ENCODE measurements around the gene MAD1L1.
A peak's percentile ranks its signal among the peaks of the same experiment; 100 is the strongest.

MAD1L1 gene

DNA sequence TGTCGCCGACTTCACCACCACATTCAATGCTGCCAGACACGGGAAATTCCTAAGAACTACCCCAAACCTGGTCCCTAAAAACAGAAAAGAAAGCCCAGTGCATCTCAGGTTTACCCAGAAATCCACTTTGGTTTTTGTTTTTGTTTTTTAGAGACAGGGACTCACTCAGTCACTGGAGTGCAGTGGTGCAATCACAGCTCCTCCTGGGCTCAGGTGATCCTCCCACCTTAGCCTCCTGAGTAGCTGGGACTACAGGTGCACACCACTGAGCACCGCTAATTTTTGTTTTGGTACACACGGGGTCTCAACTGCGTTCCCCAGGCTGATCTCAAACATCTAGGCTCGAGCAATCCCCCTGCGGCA, 22.8 kb downstream of the MAD1L1 start:
- no peaks in the 10 kb centered on the region for H3K4me1 ChIP-seq
- DNase-seq, result no peak
- H3K36me3 ChIP-seq, result peaks cover 56% of the 10 kb centered on the region
- H3K27me3 ChIP-seq, result no peaks in the 10 kb centered on the region
- TF ChIP-seq, protein P1, sequence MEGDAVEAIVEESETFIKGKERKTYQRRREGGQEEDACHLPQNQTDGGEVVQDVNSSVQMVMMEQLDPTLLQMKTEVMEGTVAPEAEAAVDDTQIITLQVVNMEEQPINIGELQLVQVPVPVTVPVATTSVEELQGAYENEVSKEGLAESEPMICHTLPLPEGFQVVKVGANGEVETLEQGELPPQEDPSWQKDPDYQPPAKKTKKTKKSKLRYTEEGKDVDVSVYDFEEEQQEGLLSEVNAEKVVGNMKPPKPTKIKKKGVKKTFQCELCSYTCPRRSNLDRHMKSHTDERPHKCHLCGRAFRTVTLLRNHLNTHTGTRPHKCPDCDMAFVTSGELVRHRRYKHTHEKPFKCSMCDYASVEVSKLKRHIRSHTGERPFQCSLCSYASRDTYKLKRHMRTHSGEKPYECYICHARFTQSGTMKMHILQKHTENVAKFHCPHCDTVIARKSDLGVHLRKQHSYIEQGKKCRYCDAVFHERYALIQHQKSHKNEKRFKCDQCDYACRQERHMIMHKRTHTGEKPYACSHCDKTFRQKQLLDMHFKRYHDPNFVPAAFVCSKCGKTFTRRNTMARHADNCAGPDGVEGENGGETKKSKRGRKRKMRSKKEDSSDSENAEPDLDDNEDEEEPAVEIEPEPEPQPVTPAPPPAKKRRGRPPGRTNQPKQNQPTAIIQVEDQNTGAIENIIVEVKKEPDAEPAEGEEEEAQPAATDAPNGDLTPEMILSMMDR (IDR thresholded peaks at IDR 0.05; ENCODE audit: low read depth, low read length), result no peak
- H3K9me3 ChIP-seq, result no peaks in the 10 kb centered on the region
- no peak overlapping the region for H3K4me3 ChIP-seq (ENCODE audit: low read depth, low read length)

GRCh38 chr7:2209146-2209960, 23.4 kb downstream of the MAD1L1 start:
- TF ChIP-seq, protein P1 (IDR thresholded peaks at IDR 0.05; ENCODE audit: low read depth, low read length), result peak; percentile 88
- H3K4me1 ChIP-seq, result no peaks in the 10 kb centered on the region
- no peaks in the 10 kb centered on the region for H3K9me3 ChIP-seq
- no peak overlapping the region for H3K4me3 ChIP-seq (ENCODE audit: low read depth, low read length)
- peak; percentile 88 for DNase-seq
- peaks cover 52% of the 10 kb centered on the region for H3K36me3 ChIP-seq
- no peaks in the 10 kb centered on the region for H3K27me3 ChIP-seq

GRCh38 chr7:2208712-2209111, 24.0 kb downstream of the MAD1L1 start:
- H3K4me1 ChIP-seq, result peaks cover 4% of the 10 kb centered on the region; the same call in 1 of the 2 replicates
- DNase-seq, result no peak
- no peaks in the 10 kb centered on the region for H3K27me3 ChIP-seq
- no peak overlapping the region for H3K4me3 ChIP-seq (ENCODE audit: low read depth, low read length)
- TF ChIP-seq, protein P1 (IDR thresholded peaks at IDR 0.05; ENCODE audit: low read depth, low read length), result no peak
- H3K36me3 ChIP-seq, result peaks cover 48% of the 10 kb centered on the region
- H3K9me3 ChIP-seq, result no peaks in the 10 kb centered on the region

DNA sequence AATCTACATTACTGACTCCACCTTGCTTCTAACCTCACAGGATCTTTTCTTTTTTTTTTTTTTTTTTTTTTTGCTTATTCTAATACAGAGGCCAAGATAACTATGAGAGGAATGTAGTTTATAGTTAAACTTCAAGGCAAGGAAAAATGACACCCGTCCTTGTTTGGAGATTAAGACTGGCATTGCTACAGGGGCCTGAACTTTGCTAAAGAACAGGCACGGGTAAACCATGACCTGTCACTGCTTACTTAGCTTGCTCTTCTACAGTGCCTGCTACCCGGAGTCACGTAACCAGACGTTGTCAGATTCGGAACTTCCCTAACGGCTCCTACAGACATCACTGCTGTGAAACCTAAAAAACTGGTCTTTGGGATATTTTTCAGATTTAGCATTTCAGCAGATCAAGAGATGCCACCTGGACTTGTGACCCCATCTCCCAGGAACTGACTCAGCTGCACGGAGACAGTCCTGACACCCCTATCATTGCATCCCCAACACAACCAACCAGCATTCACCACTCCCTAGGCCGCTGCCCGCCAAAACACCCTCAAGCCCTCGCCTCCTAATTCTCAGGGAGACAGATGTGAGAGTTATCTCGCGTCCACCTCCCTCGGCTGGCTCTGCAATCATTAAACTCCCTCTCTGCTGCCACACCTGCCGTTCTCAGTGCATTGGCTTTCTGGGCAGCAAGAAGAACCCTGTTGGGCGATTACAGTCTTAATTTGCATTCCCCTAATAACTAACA, 27.5 kb downstream of the MAD1L1 start:
- no peaks in the 10 kb centered on the region for H3K9me3 ChIP-seq
- no peaks in the 10 kb centered on the region for H3K27me3 ChIP-seq
- H3K36me3 ChIP-seq, result peaks cover 31% of the 10 kb centered on the region
- DNase-seq, result no peak
- no peak overlapping the region for H3K4me3 ChIP-seq (ENCODE audit: low read depth, low read length)
- TF ChIP-seq, protein P1 (IDR thresholded peaks at IDR 0.05; ENCODE audit: low read depth, low read length), result no peak
- peaks cover 5% of the 10 kb centered on the region; the same call in 1 of the 2 replicates for H3K4me1 ChIP-seq

DNA sequence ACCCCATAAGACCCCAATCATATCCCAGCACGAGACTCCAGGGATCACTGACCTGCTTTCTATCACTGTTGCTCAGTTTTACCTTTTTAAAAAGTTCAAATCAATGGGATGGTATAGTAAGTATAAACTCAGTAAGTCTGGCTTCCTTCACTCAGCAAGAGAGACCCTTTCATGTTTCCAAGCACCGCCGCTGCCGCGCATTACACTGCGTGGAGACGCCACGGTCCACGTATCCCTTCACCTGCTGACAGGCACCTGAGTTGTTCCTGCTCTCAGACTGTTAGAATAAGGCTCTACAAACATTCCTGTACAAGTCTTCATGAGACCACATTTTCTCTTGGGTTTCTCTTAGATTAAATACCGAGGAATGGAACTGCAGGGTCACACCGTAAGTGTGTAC, 28.3 kb downstream of the MAD1L1 start:
- Histone ChIP-seq H3K36me3 (peaks cover 38% of the 10 kb centered on the region), H3K4me3 (ENCODE audit: low read depth, low read length) (no peak overlapping the region), H3K27me3 (no peaks in the 10 kb centered on the region)

More for the DNA sequence above, 28.3 kb downstream of the MAD1L1 start:
- TF ChIP-seq, protein P1 (IDR thresholded peaks at IDR 0.05; ENCODE audit: low read depth, low read length), result no peak
- Histone ChIP-seq H3K4me1 (peaks cover 5% of the 10 kb centered on the region; the same call in 1 of the 2 replicates), H3K9me3 (no peaks in the 10 kb centered on the region)
- no peak for DNase-seq

All from BE2C (cell line).